SKM-1 treated with dmso at 0.1 percent for 144 hours (cell line): ENCODE data around the gene PDE2A.
A peak's percentile ranks its signal among the peaks of the same experiment; 100 is the strongest.

ENCODE experiments used
- DNase-seq: peaks from one replicate; lab custom pipeline; 2025; ENCODE audit not compliant: unreplicated experiment; lab: John Stamatoyannopoulos, UW

The PDE2A gene

GRCh38 chr11:72673943-72674828 is at the start of gene PDE2A:
Gene PDE2A (minus strand): TSS chr11:72674422. CDS start chr11:72674207, 215 bp downstream.
- no peak for DNase-seq

GRCh38 chr11:72723508-72723907 is 49.3 kb upstream of the PDE2A start:
- DNase-seq = no peak

- peak; percentile 96 for DNase-seq
Measured at GRCh38 chr11:72722050-72722748, 48.0 kb upstream of the PDE2A start.

GRCh38 chr11:72721689-72722049 is 47.4 kb upstream of the PDE2A start:
- no peak for DNase-seq

- DNase-seq = no peak
Measured at GRCh38 chr11:72721276-72721675, 47.1 kb upstream of the PDE2A start.

GRCh38 chr11:72720784-72721183 is 46.6 kb upstream of the PDE2A start:
- no peak for DNase-seq

GRCh38 chr11:72720047-72720446 is 45.8 kb upstream of the PDE2A start:
- peak; percentile 59 for DNase-seq

GRCh38 chr11:72719551-72719950 is 45.3 kb upstream of the PDE2A start:
- DNase-seq = no peak

GRCh38 chr11:72719144-72719543 is 44.9 kb upstream of the PDE2A start:
- no peak for DNase-seq

GRCh38 chr11:72718101-72718501 is 43.9 kb upstream of the PDE2A start:
- no peak for DNase-seq

- no peak for DNase-seq
Measured at GRCh38 chr11:72716788-72717435, 42.7 kb upstream of the PDE2A start.

- DNase-seq = no peak
Measured at GRCh38 chr11:72716290-72716689, 42.1 kb upstream of the PDE2A start.

GRCh38 chr11:72712841-72713240 is 38.6 kb upstream of the PDE2A start:
- DNase-seq = no peak

- no peak for DNase-seq
Measured at GRCh38 chr11:72712168-72712751, 38.0 kb upstream of the PDE2A start.

- no peak for DNase-seq
Measured at GRCh38 chr11:72711141-72711540, 36.9 kb upstream of the PDE2A start.

- no peak for DNase-seq
Measured at GRCh38 chr11:72710278-72710677, 36.1 kb upstream of the PDE2A start.

GRCh38 chr11:72709478-72710238 is 35.4 kb upstream of the PDE2A start:
- DNase-seq = no peak

- no peak for DNase-seq
Measured at GRCh38 chr11:72707032-72707431, 32.8 kb upstream of the PDE2A start.

- no peak for DNase-seq
Measured at GRCh38 chr11:72706579-72706978, 32.4 kb upstream of the PDE2A start.

GRCh38 chr11:72705442-72706365 is 31.5 kb upstream of the PDE2A start:
- no peak for DNase-seq
